RPMI7951 (cell line): ENCODE results near the gene SHMT2. TPM values are rescaled to one million over a fixed set of nuclear protein-coding genes. Genes with fewer than 3 reads are reported as not detected.

ENCODE experiments used
- DNase-seq: peaks from one replicate; pipeline ENCODE4 v3.0.0-alpha.2; 2012; ENCODE audit warnings: low read depth
- total RNA-seq: library from RNA; depleted of rRNA; stranded (reverse); fragments of >200 nt; shearing (Covaris generic); gene quantifications from 2 replicates; pipeline ENCODE4 v1.2.3, GENCODE V29; 2014

The SHMT2 gene
- total RNA-seq, 1 experiment from 2014 or later, result 108 TPM

GRCh38 chr12:57214398-57214781, 15.1 kb upstream of the SHMT2 start:
- peak; percentile 48 for DNase-seq

DNA sequence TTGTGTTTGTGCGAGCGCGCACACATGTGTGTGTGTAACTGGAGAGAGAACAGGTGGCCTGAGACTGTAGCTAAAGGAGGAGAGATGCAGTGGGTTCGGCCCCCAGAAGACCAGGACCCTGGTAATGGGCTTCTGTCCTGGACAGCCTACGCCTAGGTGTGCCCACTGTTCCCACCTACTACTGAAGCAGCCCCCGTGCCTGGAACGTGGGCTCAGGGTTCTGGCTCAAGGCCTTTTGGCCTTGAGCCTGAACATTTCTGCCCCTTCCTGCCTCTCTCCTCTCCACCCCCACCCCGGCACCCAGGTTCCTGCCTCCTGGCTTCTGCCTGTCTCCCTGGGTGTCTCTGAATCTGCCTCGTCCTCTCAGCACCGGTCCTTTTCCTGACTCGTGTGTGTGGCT, 14.4 kb upstream of the SHMT2 start:
- no peak for DNase-seq

DNA sequence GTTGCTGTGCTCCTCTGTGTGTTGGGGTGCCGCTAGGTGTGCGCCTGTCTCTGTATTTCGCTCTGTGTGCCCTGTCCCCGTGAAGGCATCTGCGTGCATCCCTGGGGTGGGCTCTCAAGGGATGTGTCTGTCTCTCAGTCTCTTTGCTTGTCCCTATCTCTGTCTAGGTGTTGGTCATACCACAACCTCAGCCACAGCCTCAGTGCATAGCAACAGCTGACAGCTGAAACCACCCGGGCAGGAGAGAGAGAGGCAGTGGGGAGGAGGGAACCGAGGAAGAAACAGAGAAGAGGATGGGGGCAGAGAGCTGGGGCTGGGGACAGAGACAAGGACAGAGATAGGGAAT, 13.9 kb upstream of the SHMT2 start:
- no peak for DNase-seq

DNA sequence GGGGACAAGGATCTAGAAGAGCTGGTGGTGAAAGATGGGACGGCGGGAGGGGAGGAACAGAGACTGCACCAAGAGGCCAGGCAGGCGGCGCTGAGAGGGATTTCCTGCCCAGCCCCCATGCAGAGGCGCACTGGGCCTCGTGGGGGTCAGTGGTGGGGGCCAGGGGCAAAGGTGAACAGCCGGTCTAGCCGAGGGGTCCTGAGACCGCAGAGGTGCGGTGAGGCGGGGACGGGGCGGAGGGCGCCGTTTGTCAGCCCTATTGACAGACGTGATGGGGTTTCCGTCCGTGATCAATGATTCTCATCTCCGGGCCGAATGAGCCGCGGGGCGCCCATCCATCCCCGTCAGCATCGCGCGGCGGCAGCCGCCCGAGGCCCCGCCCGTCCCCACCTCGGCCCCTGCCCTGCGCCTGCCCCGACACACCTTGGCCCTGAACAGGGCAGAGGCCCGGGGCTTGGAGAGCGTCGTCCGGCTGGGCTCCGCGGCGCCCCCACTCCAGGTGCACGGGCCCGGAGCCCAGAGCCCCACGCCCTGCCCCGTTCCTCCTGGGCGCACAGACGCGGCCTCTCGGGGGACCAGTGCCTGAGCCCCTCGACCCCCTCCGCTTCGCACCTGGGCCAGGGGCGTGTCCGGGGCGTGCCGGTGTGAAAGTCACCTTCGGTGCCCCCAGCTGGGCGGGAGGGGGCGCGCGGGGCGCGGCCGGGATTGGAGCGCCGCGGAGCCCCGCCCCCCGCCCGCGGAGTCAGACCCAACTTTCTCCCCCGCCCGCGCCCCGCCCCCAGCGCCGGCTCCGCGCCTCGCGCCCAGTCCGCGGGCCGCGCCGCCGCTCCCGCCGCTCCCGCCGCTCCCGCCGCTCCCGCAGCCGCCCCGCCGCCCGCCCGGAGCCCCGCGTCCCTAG, 13.2 kb upstream of the SHMT2 start, which contains the start of gene NXPH4:
TSS of gene NXPH4 (plus strand) at position 781 of the 898 bp plus-strand sequence. CDS start 176 bp downstream, outside the sequence.
- DNase-seq, result no peak

DNA sequence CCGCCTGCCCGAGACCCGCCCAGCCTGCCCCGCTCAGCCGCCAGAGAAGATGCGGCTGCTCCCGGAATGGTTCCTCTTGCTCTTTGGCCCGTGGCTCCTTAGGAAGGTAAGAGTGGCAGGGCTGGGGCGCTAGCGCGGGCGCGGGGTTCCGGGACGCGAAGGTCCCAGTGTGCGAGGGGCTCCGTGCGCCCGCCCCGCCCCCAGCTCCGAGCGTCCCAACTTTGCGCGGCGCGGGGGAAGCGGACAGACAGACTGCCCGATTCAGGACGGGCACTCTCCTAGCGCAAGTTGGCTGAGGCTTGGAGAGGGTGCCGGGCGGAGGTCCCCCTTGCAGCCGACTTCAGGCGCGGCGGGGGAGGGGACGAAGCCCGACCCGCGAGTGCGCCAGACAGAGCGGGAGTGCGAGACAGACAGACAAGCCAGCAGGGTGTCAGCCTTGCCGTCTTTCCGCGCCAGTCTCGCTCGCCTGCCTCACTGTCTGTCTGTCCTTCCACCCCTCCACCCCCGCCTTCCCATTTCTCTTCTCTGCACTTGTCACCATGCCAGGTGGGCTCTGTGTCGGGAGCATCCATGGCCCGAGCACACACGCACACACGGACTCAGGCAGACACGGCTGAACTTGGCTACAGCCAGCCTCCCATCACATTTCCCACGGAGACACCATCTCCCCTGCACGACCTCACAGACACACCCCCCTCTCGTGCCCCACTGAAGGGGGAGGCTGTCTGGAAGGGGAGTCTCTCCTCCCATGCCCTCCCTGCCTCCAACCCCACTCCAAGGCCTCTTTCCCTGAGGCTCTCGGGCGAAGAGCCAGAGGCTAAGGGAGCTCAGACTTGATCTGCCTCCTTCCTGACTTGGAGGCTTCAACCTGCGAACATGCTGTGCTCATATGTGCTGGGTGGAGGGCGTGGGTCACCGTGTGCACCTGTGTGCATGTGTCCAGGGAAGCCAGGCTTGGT, 12.3 kb upstream of the SHMT2 start:
- DNase-seq, result peak; percentile 35

- peak; percentile 75 for DNase-seq
Measured at GRCh38 chr12:57218030-57218853, 11.3 kb upstream of the SHMT2 start.

- no peak for DNase-seq
Measured at GRCh38 chr12:57219205-57219992, 10.1 kb upstream of the SHMT2 start.

DNA sequence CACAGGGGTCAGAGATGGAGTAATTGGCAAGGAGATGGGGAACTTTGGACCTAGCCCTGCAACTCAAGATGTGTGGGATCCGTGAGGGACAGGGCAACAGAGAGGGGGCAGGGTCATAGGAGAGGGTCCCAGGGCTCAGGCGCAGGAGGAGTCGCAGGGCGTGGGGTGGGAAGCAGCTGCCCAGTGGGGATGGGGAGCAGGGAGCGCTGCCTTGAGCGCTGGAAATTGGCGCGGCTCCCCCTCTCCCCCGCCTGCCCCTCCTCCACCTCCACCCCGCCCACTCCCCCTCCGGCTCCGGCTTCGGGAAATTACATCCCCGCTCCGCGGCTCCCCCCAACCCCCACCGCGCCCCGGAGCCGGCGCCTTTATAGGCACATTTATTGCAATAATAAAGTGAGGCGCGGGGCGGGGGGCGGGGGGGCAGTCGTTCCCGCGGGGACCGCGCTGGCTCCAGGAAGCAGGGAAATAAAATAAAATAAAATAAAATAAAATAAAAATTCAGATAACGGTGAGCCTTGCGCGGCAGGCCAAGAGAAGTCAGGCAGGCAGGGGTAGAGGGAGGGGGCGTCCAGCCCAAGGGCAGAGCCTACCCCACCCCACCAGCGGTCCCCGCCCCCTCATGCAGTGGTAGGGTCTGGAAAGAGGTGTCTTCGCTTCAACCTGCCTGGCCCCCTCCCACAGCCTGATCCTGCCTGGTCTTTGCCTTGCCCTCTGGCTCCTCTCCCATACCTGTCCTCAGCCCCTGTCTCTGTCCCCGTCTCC, 9.3 kb upstream of the SHMT2 start:
- DNase-seq, result no peak

GRCh38 chr12:57220770-57221168, 8.7 kb upstream of the SHMT2 start:
- DNase-seq, result no peak

GRCh38 chr12:57221169-57221917, 8.2 kb upstream of the SHMT2 start:
- no peak for DNase-seq

- DNase-seq, result no peak
Measured at GRCh38 chr12:57222286-57223190, 7.0 kb upstream of the SHMT2 start.

DNA sequence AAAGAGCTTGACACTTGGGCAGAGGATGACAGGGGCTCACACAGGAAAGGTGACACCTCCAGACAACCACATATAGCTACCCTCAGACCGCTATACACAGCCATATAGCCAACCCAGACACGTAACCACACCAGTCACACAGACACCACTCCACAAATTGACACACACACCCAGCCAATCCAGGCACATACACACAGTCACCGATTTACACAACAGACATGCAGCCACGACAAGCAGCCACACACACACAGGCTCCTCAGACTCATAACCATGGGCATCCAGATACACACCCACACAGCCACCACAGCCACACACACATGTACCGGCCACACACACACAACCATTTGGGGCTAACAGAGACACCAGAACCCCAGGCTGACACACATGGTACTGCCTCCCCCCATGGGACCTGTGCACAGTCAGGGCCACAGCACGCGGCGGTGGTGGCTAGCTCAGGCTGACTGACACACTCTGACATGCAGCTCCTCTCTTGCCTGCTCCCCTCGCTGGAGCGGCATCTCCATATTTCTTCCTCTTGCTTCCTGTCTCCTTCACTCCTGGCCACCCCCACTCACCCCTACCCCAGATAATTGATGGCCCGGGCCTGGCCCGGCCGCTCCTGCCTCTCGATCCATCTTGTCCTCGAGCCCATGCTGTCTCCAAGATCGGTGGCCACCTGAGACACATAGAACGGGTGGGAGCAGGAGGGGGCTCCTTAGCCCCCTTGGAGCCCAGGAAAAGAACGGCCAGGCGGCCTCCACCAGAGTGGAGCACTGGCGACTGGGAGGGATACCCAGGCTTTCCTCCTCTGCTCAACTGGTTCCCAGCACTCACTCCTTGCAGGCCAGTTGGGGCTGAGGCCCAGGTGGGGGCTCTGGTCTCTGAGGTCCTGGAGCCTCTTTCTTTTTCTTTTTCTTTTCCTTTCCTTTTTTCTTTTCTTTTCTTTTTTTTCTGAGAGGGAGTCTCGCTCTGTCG, 6.0 kb upstream of the SHMT2 start:
- DNase-seq, result no peak

DNA sequence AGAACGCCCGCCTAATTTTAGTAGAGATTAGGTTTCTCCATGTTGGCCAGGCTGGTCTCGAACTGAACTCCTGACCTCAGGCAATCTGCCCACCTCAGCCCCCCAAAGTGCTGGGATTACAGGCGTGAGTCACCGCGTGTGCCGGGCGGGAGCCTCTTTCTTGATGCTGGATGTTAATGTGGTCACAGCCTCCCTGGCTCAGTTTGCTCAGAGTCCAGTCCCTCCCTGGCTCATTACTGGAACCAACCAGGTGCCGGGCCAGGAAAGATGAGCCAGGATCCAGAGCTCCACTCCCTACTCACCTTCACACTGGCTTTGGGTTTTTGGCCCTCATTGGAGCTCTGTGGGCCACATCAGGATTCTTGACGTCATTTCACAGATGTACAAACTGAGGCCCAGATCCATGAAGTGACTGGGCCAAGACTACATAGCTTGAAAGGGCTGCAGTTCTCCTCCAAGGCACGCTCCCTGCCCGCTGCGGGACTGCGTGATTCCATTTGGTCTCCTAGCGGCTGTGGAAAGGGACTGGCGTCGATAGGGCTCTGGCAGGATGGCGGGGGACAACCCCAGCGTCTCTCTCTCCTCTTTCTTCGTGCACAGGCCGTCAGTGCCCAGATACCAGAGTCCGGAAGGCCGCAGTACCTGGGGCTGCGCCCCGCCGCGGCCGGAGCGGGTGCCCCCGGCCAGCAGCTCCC, 5.1 kb upstream of the SHMT2 start:
- no peak for DNase-seq

GRCh38 chr12:57224973-57225679, 4.4 kb upstream of the SHMT2 start:
- no peak for DNase-seq

DNA sequence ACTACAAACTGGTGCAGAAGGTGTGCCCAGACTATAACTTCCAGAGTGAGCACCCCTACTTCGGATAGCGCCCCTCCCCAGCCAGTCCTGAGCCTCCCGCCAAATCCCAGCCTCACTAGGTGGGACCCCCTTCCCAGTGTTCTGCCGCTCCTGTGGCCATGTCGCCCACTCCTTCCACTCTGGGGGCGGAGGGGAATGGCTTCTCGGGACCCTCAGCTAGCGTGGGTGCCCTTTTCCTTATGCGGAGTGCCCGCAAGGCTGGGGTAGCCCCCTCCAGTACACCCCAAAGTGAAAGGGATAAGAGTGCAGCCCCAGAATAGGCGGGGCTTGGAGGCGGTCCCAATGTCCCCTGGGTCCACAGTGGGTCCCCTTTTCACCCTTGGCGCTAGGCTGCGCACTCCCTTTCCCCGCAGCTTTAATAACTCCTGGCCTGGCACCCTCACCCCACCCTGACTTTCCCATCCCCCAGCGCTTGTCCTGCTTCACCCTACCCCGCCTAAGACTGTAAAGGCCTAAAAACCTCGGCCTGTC, 3.8 kb upstream of the SHMT2 start:
- no peak for DNase-seq
